HepG2 (cell line): ENCODE results near the gene OGFOD3. TPM values are rescaled to one million over a fixed set of nuclear protein-coding genes. Genes with fewer than 3 reads are reported as not detected.

ENCODE experiments used
- HBP1 ChIP-seq: IDR thresholded peaks from 2 replicates; pipeline ENCODE4 v1.6.1; 2016; ENCODE audit warnings: low read depth, control low read depth
- HMG20A ChIP-seq: IDR thresholded peaks from 2 replicates; pipeline ENCODE4 v1.6.1; 2016; ENCODE audit warnings: borderline replicate concordance
- HNRNPLL ChIP-seq: fragments of 200-400 bp; formaldehyde crosslinking; IDR thresholded peaks from 2 replicates; pipeline ENCODE4 v1.6.1; 2017; ENCODE audit warnings: mild to moderate bottlenecking, low read depth, low read length; ENCODE audit not compliant: poor library complexity, severe bottlenecking
- SP4 ChIP-seq: sonication (generic); formaldehyde crosslinking; IDR thresholded peaks from 2 replicates; pipeline ENCODE4 v1.8.1; 2023; ENCODE audit warnings: mild to moderate bottlenecking, missing genetic modification reagents
- SRY ChIP-seq: sonication (generic); formaldehyde crosslinking; IDR thresholded peaks from 2 replicates; pipeline ENCODE4 v1.8.0; 2022; ENCODE audit warnings: mild to moderate bottlenecking, missing genetic modification reagents
- SYNCRIP ChIP-seq: fragments of 200-400 bp; formaldehyde crosslinking; IDR thresholded peaks from 2 replicates; pipeline ENCODE4 v1.6.1; 2018; ENCODE audit warnings: mild to moderate bottlenecking, low read depth, low read length; ENCODE audit not compliant: insufficient read depth
- THAP11 ChIP-seq: IDR thresholded peaks from 2 replicates; pipeline ENCODE4 v1.6.1; 2016; ENCODE audit warnings: missing biosample characterization, missing genetic modification reagents
- ZBTB10 ChIP-seq: sonication (generic); formaldehyde crosslinking; IDR thresholded peaks from 2 replicates; pipeline ENCODE4 v1.4.0; 2020; ENCODE audit warnings: missing genetic modification reagents, borderline replicate concordance
- ZNF20 ChIP-seq: sonication (generic); formaldehyde crosslinking; IDR thresholded peaks from 2 replicates; pipeline ENCODE4 v1.4.0; 2020; ENCODE audit warnings: mild to moderate bottlenecking, moderate library complexity, missing genetic modification reagents
- ZNF232 ChIP-seq: sonication (generic); formaldehyde crosslinking; IDR thresholded peaks from 2 replicates; pipeline ENCODE4 v1.4.0; 2020; ENCODE audit warnings: missing genetic modification reagents, borderline replicate concordance
- ZNF282 ChIP-seq: fragments of 450-650 bp; IDR thresholded peaks from 2 replicates; pipeline ENCODE4 v1.6.1; 2018; ENCODE audit not compliant: partially characterized antibody
- ZNF318 ChIP-seq: sonication (generic); formaldehyde crosslinking; IDR thresholded peaks from 2 replicates; pipeline ENCODE4 v1.4.0; 2020; ENCODE audit warnings: mild to moderate bottlenecking, missing genetic modification reagents
- ZNF333 ChIP-seq: sonication (generic); formaldehyde crosslinking; IDR thresholded peaks from 2 replicates; pipeline ENCODE4 v1.4.0; 2020; ENCODE audit warnings: mild to moderate bottlenecking, missing genetic modification reagents, borderline replicate concordance
- ZNF362 ChIP-seq: sonication (generic); formaldehyde crosslinking; IDR thresholded peaks from 2 replicates; pipeline ENCODE4 v1.4.0; 2020; ENCODE audit warnings: missing genetic modification reagents, mild to moderate bottlenecking, borderline replicate concordance
- polyA plus RNA-seq, 8 experiments: library from polyadenylated mRNA; depleted of rRNA in 3 of 8; stranded (reverse) in 7 of 8; unstranded in 1 of 8; fragments of >200 nt; fragmentation: Illumina TruSeq in 4 of 8; extraction: Trizol in 4 of 8; gene quantifications; 2 replicates each; pipeline versions ENCODE4 v1.2.1 to v1.2.3, GENCODE V29; 2011 to 2016; ENCODE audit warnings: low read depth in 4 of 8, missing spikeins in 1 of 8, mixed read lengths in 1 of 8; ENCODE audit not compliant: insufficient read depth in 1 of 8
- total RNA-seq, 5 experiments: library from RNA; depleted of rRNA; stranded (reverse); fragments of >200 nt; fragmentation: Illumina TruSeq; extraction: Trizol; gene quantifications; 2 replicates each; pipeline ENCODE4 v1.2.3, GENCODE V29; 2016; ENCODE audit warnings: low read depth in 1 of 5

OGFOD3 gene
- total and polyA plus RNA-seq, 2 of the 13 experiments (the other 11 are each of a cell fraction or from before 2014, with no cell fraction given), result 40.0 to 42.1 TPM

- TF ChIP-seq HBP1 (CRISPR knock-in tag) (peak; percentile 87), ZNF362 (peak; percentile 67; the same call in 1 of the 2 replicates), THAP11 (peak; percentile 88), SP4 (CRISPR knock-in tag) (no peak), ZNF232 (CRISPR knock-in tag) (peak; percentile 76; the same call in 1 of the 2 replicates), ZNF20 (CRISPR knock-in tag) (no peak), ZBTB10 (peak; percentile 78), HMG20A (CRISPR knock-in tag) (peak; percentile 93), ZNF333 (peak; percentile 32; the same call in 1 of the 2 replicates), ZNF282 (no peak), HNRNPLL (no peak), SYNCRIP (no peak), ZNF318 (CRISPR knock-in tag) (peak; percentile 82; the same call in 1 of the 2 replicates), SRY (peak; percentile 38; the same call in 1 of the 2 replicates)
These were observed 71.8 kb downstream of the OGFOD3 start (continued) for GRCh38 chr17:82346342-82347300.
